Skeletal muscle tissue (tissue), 4 donors: Measurements from ENCODE around the gene PBX3. TPM values are rescaled to one million over a fixed set of nuclear protein-coding genes. Genes with fewer than 3 reads are reported as not detected.
"Not testable (repeated sequence)": the region's sequence is repeated elsewhere in the genome, so short reads cannot be mapped to it uniquely, and the experiment has no call there.

ENCODE experiments used
- H3K27ac ChIP-seq: one replicate; pipeline ENCODE4 v1.7.0; 2013; ENCODE audit warnings: mild to moderate bottlenecking, low read depth, low read length, inconsistent platforms
- H3K27me3 ChIP-seq, 3 donors: one replicate each; pipeline ENCODE4 v1.7.0; 2013; ENCODE audit warnings: low read length in 3 of 3; ENCODE audit not compliant: control insufficient read depth in 3 of 3, insufficient read depth in 3 of 3
- H3K36me3 ChIP-seq, 3 donors: one replicate each; pipeline ENCODE4 v1.7.0; 2013; ENCODE audit warnings: low read length in 3 of 3; ENCODE audit not compliant: control insufficient read depth in 3 of 3, insufficient read depth in 3 of 3
- H3K4me1 ChIP-seq, 3 donors: one replicate each; pipeline ENCODE4 v1.7.0; 2013; ENCODE audit warnings: low read length in 3 of 3, mild to moderate bottlenecking in 3 of 3; ENCODE audit not compliant: control insufficient read depth in 3 of 3, insufficient read depth in 3 of 3
- H3K4me3 ChIP-seq, 3 donors: one replicate each; pipeline ENCODE4 v1.7.0; 2013; ENCODE audit warnings: low read length in 3 of 3
- H3K9ac ChIP-seq, 3 donors: one replicate each; pipeline ENCODE4 v1.7.0; 2013; ENCODE audit warnings: low read length in 3 of 3, mild to moderate bottlenecking in 3 of 3, moderate library complexity in 2 of 3, low read depth in 1 of 3
- H3K9me3 ChIP-seq, 3 donors: one replicate each; pipeline ENCODE4 v1.7.0; 2013; ENCODE audit warnings: low read length in 3 of 3; ENCODE audit not compliant: control insufficient read depth in 3 of 3
- total RNA-seq: library from RNA; depleted of rRNA; stranded (reverse); fragments of >200 nt; gene quantifications from one replicate; pipeline ENCODE4 v1.2.3, GENCODE V29; 2014
- donor health status: Osteomylitis.

Gene PBX3
- total RNA-seq, 1 donor from 2014 or later = 14.1 TPM

DNA sequence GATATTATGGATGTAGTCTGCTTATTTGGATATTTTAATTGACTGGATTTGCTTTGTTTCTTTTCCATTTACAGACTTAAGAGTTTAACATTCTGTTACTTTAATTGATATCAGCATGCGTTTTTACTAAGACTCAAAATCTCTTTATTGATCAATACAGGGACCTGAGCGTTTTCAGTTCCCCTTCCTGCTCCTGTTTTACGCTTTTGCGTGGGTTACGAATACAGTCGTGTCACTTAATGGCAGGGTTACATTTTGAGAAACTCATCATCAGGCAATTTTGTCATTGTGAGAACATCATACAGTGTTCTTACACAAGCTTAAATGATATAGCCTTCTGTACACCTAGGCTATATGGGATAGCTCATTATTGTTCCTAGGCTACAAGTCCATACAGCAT, 65.2 kb downstream of the PBX3 start:
- no peak overlapping the region for H3K4me3 ChIP-seq
- no peaks in the 10 kb centered on the region for H3K4me1 ChIP-seq
- H3K27me3 ChIP-seq = no peaks in the 10 kb centered on the region
- no peaks in the 10 kb centered on the region for H3K9me3 ChIP-seq
- no peak overlapping the region for H3K27ac ChIP-seq
- H3K36me3 ChIP-seq = no peaks in the 10 kb centered on the region
- no peak overlapping the region for H3K9ac ChIP-seq

GRCh38 chr9:125815568-125815967, 68.4 kb downstream of the PBX3 start:
- no peak overlapping the region for H3K9ac ChIP-seq
- H3K9me3 ChIP-seq = no peaks in the 10 kb centered on the region
- H3K4me1 ChIP-seq = no peaks in the 10 kb centered on the region
- H3K4me3 ChIP-seq = no peak overlapping the region
- H3K36me3 ChIP-seq = no peaks in the 10 kb centered on the region
- no peak overlapping the region for H3K27ac ChIP-seq
- H3K27me3 ChIP-seq = no peaks in the 10 kb centered on the region

- H3K36me3 ChIP-seq = no peaks in the 10 kb centered on the region
- no peaks in the 10 kb centered on the region for H3K9me3 ChIP-seq
- H3K27me3 ChIP-seq = no peaks in the 10 kb centered on the region
- no peak overlapping the region for H3K9ac ChIP-seq
- H3K4me3 ChIP-seq = no peak overlapping the region
- no peaks in the 10 kb centered on the region for H3K4me1 ChIP-seq
- no peak overlapping the region for H3K27ac ChIP-seq
Observed at GRCh38 chr9:125816321-125816720, 69.1 kb downstream of the PBX3 start.

- Histone ChIP-seq H3K36me3 (no peaks in the 10 kb centered on the region), H3K4me1 (no peaks in the 10 kb centered on the region), H3K27ac (peak overlapping the region; percentile 2), H3K9me3 (no peaks in the 10 kb centered on the region), H3K9ac (peak overlapping the region; percentile 2 to 25 (median 10)), H3K4me3 (peak overlapping the region in 2 of 3 donors; percentile 6 to 59), H3K27me3 (no peaks in the 10 kb centered on the region)
Observed at GRCh38 chr9:125820100-125820804, 73.1 kb downstream of the PBX3 start.

DNA sequence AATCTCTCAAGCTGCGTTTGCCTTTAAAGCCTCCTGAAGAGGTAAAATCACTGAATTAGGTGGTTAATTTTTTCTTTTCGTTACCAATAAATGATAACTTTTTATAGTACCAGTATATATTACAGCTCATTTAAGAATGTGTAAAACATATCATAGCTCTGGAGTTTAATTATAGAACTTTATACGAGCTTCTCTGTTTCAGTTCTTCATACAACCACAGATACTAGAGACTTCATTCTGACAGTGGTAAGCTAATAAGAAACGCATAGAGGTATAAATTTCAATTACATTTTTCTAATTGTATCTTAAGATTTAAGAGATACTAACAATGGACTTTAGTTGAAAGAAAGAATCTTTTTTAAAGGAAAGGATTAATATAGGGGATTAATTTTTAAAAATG, 73.9 kb downstream of the PBX3 start:
- Histone ChIP-seq H3K36me3 (no peaks in the 10 kb centered on the region), H3K27me3 (no peaks in the 10 kb centered on the region), H3K27ac (no peak overlapping the region), H3K4me3 (peak overlapping the region in 1 of 3 donors; percentile 59), H3K9me3 (no peaks in the 10 kb centered on the region), H3K4me1 (no peaks in the 10 kb centered on the region), H3K9ac (peak overlapping the region; percentile 10 to 26 (median 25))

- no peak overlapping the region for H3K27ac ChIP-seq
- H3K4me1 ChIP-seq = no peaks in the 10 kb centered on the region
- H3K9ac ChIP-seq = peak overlapping the region in 1 of 3 donors; percentile 32
- H3K36me3 ChIP-seq = no peaks in the 10 kb centered on the region
- H3K27me3 ChIP-seq = no peaks in the 10 kb centered on the region
- H3K4me3 ChIP-seq = no peak overlapping the region
- no peaks in the 10 kb centered on the region for H3K9me3 ChIP-seq
Observed at GRCh38 chr9:125822160-125822559, 75.0 kb downstream of the PBX3 start.

- Histone ChIP-seq H3K27me3 (no peaks in the 10 kb centered on the region), H3K27ac (no peak overlapping the region), H3K9me3 (no peaks in the 10 kb centered on the region), H3K9ac (no peak overlapping the region), H3K36me3 (no peaks in the 10 kb centered on the region), H3K4me3 (no peak overlapping the region), H3K4me1 (no peaks in the 10 kb centered on the region)
Observed at GRCh38 chr9:125822902-125823301, 75.7 kb downstream of the PBX3 start.

DNA sequence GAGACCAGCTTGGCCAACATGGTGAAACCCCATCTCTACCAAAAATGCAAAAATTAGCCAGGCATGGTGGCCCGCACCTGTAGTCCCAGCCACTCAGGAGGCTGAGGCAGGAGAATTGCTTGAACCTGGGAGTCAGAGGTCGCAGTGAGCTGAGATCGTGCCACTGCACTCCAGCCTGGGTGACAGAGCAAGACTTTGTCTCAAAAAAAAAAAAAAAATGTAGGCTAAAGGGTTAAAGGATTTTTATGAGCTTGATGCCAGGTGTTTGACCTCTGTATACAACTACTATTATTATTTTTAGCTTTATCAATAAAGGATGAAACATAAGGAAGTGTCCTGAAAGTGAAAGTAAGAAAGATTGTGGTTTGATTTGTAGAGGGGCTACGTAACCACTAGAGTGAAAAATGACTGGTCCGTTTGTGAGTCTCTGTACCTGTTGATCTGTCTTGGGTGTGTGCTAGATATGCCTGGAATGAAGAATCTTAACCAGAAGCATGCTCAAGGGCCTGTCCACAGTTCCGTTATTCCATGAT, 76.8 kb downstream of the PBX3 start:
- H3K9ac ChIP-seq, H3K36me3 ChIP-seq, H3K27ac ChIP-seq, H3K27me3 ChIP-seq, H3K9me3 ChIP-seq, H3K4me1 ChIP-seq: not testable (repeated sequence)
- H3K4me3 ChIP-seq = peak overlapping the region in 1 of 3 donors; percentile 48

DNA sequence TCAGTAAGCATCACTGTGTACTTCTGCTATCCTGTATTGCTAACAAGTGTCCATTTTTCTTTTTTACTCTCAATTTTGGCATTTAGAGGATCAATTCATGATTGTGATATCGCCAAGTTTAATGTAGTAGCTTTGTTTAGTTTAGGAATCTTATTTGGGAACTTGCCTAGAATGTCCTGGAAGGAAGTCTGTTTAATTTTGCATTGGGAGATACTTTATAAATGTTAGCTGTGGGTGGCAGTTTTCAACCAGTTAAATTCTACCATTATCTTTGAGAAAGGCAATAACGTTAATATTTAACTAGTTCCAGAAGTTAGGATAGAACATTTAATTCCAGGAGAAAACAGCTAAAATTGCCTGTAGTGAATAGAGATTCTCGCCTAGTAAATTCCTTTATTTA, 78.6 kb downstream of the PBX3 start:
- Histone ChIP-seq H3K9me3 (no peaks in the 10 kb centered on the region), H3K4me3 (no peak overlapping the region), H3K27me3 (no peaks in the 10 kb centered on the region), H3K27ac (no peak overlapping the region), H3K9ac (no peak overlapping the region), H3K4me1 (no peaks in the 10 kb centered on the region), H3K36me3 (no peaks in the 10 kb centered on the region)

DNA sequence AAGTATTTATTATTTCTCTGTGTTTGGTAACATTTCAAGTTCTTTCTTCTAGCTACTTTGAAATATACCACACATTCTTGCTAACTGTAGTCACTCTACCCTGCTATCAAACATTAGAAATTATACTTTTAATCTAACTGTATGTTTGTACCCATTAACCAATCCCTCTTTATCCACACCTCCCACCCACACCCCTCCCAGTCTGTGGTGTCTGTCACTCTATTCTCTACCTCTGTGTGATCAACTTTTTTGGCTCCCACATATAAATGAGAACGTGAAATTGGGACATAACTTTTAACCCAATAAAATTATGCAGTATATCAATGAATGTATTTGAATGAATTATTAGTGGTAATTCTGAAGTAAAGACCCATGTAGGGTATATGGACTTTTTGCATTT, 79.7 kb downstream of the PBX3 start:
- Histone ChIP-seq H3K27me3 (no peaks in the 10 kb centered on the region), H3K36me3 (no peaks in the 10 kb centered on the region), H3K9ac (no peak overlapping the region), H3K4me3 (no peak overlapping the region), H3K27ac (no peak overlapping the region), H3K9me3 (no peaks in the 10 kb centered on the region), H3K4me1 (no peaks in the 10 kb centered on the region)
